HG03378 (cell line): ENCODE data around the gene TTC9.

Experiments
- ATAC-seq: cut with Tn5 transposase; IDR thresholded peaks from one replicate; pipeline ENCODE4 v1.9.1; 2021; ENCODE audit warnings: mild to moderate bottlenecking, moderate library complexity; ENCODE audit not compliant: unreplicated experiment

The TTC9 gene

GRCh38 chr14:70711451-70711850 lies 69.7 kb downstream of the TTC9 start:
- ATAC-seq, result no peak

DNA sequence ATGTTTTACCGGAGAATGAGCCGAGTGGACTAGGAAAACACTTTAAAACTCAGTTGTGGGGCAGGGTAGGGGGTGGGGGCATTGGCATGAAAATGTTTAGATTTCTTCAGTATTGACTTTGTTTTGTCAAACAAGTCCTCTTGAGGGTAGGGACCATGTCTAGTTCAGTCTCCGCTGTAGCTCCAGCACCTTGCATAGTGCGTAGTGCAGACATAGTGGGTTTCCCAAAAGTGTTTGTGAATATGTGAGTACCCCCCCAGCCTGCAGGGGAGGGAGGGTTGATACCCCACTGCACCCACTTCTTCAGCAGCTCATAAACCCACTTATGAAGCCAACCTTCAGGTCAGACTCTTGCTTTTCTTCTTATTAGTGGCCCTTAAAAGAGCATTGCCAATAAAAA lies 71.4 kb downstream of the TTC9 start:
- ATAC-seq, result no peak

DNA sequence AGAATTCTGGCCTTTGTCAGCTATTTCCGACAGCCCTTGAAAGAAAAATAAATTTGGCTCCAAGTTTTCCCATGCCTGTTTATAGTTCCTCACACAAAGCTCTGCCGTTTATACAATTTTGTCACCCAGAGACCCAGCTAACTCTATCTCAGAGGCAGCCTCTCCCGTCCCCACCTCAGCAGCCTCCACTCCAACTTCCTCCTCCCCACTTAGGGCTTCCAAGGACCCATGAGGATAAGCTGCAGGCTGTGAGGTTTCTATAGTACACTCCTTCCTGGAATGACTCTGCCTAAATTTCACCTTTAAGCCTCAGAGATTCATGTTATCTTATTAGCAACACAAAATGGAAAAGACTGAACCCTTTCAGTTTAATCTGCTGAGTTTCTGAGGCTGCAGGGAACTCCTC lies 71.8 kb downstream of the TTC9 start:
- ATAC-seq, result no peak

GRCh38 chr14:70714055-70714550 lies 72.4 kb downstream of the TTC9 start:
- no peak for ATAC-seq

DNA sequence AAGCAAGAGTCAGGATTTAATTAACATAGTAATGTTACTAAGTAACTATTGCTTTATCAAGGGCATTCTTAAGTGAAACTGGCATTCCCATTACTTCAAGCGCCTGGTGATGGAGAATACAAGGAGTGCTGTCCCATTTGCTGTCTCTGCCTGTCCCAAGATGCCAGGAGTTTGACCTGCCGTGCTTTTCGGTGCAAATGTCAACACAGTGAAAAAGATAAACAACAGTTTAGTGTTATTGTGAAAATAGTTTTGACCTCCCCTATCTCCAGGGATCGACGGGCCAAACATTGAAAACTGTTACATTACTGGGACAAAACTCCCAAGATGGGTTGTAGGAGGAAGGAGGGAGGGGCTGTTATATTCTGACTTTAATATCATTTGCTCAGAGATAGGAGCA lies 74.8 kb downstream of the TTC9 start:
- no peak for ATAC-seq

DNA sequence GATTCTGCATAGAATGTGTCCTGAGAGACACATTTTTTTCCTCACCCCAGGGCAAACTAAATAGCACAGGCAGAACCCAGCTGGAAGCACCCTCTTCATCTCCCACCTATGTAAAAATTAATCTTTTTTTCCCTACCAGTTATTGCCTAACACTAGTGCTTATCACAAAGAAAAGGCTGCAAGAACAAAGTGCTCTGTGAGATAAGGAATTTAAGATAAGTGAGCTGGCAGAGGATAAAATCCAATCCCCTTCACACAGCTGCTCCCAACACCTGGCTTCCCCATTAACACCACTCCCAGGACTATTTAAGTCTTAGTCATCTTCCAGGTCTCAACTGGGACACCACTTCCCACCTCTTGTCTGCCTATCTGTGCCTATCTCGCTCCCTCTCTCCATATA lies 75.2 kb downstream of the TTC9 start:
- ATAC-seq, result no peak

GRCh38 chr14:70718383-70719118 lies 76.8 kb downstream of the TTC9 start:
- ATAC-seq, result no peak

DNA sequence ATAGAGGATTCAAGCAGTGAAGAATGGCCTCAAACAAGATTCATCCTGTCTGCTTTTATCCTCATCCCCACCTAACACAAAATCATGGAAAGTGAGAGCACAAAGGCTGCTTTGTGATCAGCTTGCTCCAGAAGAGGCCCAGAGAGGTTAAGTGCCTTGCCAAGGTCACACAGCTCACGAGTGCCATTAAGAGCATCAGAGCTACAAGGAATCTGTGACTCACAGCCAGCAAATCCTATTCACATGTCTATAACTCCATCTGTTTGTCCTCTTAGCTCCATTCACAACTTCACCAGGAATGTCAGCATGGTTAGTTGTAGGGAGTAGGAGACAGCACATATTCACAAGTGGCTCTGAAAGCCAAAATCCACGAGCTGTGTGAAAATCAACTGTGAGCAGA lies 79.8 kb downstream of the TTC9 start:
- no peak for ATAC-seq

GRCh38 chr14:70722418-70722817 lies 80.7 kb downstream of the TTC9 start:
- ATAC-seq, result no peak

DNA sequence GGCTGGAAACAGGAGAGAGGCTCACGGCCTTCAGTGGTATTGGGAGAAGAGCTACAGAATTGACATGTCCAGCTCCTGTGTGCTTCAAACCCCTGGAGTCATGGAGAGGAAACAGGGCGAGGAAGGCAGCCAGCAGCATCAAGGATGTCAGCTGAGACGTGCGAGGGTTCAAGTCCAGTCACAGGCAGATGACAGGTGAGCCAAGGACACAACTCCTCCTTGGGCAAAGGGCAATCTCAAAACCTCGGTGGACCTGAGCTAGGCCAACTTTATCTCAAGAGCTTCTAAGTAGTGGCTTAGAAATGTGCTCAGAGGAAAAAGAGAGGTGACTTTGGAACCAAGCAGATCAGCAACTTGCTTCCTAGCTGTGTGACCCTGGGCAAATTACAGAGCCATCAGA lies 81.6 kb downstream of the TTC9 start:
- no peak for ATAC-seq

GRCh38 chr14:70724110-70724509 lies 82.4 kb downstream of the TTC9 start:
- ATAC-seq, result no peak

- no peak for ATAC-seq
Measured at GRCh38 chr14:70724944-70725343, 83.2 kb downstream of the TTC9 start.
